ENCODE data around the gene TARP.

TARP gene

DNA sequence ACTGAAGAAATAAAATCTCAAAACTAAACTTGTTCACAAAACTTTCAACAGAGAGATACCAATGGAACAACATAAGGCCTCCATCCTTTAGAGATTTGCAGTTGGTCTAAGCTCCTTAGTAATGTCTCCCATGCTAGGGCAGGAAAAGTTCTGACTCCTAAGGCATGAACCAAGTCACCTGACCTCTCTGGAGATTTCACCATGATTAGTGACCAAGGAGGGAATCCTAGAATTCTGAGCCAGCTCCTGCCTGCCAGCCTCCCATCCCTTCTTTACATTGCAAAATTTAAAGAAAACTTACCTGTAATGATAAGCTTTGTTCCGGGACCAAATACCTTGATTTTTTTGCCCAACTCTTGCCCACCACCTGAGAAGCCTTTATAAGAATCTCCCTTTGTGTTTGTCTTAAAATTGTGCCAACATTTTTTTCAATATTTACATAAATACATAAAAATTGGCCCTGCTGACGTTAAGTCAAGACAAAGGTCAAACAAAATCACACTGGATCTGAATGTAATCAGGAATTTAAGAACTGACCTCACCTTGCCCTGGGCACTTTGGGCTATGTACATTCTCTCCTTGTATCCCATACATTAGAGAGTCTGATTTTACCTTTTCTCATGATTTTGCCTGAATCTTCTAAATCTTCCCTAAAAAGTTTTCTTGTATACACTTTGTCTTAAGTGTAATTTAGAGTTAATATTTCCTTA, at the start of gene TARP:
Gene TARP (minus strand): TSS at position 351 of the 710 bp plus-strand sequence.
- Histone ChIP-seq H3K9ac (ENCODE audit: low read length) (no peak within 1 kb of the TSS), H3K27me3 (ENCODE audit: control insufficient read depth in 1 of 2, insufficient read depth in 2 of 2, low read length in 2 of 2) (no peaks in the 10 kb centered on the region), H3K4me1 (ENCODE audit: insufficient read depth, low read length) (no peaks in the 10 kb centered on the region), H3K27ac (ENCODE audit: low read depth, low read length) (no peak within 1 kb of the TSS), H3K4me3 (ENCODE audit: low read depth in 1 of 2, low read length in 2 of 2) (no peak within 1 kb of the TSS), H3K9me3 (ENCODE audit: low read length) (no peaks in the 10 kb centered on the region), H3K36me3 (ENCODE audit: insufficient read depth, low read length) (no peaks in the 10 kb centered on the region)

DNA sequence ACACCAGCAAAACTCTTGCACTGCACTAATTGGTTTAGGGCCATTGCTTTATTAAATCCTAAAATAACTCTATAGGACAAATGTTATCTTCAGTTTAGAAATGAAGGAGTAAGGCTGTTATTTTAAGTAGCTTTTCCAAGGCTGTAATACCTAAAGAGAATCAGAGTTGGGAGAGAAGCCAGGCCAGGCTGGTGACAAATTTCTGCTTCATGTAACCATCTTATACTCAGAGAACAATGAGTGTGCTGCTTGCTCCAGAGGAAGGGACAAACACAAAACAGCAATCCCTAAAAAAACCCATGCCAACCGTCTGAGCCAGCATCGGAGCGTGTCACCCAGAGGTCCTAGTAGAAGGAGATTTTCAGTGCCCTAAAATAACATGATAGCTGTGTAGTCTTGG, 49.7 kb upstream of the TARP start:
- Histone ChIP-seq H3K36me3 (ENCODE audit: insufficient read depth, low read length) (no peaks in the 10 kb centered on the region), H3K27me3 (ENCODE audit: control insufficient read depth in 1 of 2, insufficient read depth in 2 of 2, low read length in 2 of 2) (no peaks in the 10 kb centered on the region), H3K9me3 (ENCODE audit: low read length) (no peaks in the 10 kb centered on the region), H3K27ac (ENCODE audit: low read depth, low read length) (no peak overlapping the region), H3K4me3 (ENCODE audit: low read depth in 1 of 2, low read length in 2 of 2) (no peak overlapping the region), H3K9ac (ENCODE audit: low read length) (no peak overlapping the region), H3K4me1 (ENCODE audit: insufficient read depth, low read length) (no peaks in the 10 kb centered on the region)

DNA sequence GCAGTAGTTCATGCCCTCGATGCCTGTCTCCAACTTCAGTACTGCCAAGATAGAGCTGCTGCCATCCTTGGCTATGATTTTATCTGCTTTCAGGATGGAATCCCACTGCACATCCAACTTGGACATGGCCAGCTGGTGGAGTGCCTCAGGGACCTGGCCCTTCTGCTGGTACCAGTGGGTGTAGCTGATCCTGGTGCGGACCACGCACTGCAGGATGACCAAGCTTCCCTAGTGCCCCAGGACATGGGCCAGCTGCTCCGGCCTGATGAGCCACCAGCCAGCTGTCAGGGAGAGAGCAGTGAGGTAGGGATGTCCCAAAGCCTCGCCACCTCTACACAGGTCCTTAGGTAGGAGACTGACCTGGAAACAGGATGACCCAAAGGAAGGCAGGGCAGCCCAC, 49.0 kb upstream of the TARP start:
- no peak overlapping the region for H3K9ac ChIP-seq (ENCODE audit: low read length)
- no peak overlapping the region for H3K4me3 ChIP-seq (ENCODE audit: low read depth in 1 of 2, low read length in 2 of 2)
- no peaks in the 10 kb centered on the region for H3K36me3 ChIP-seq (ENCODE audit: insufficient read depth, low read length)
- no peak overlapping the region for H3K27ac ChIP-seq (ENCODE audit: low read depth, low read length)
- no peaks in the 10 kb centered on the region for H3K27me3 ChIP-seq (ENCODE audit: control insufficient read depth in 1 of 2, insufficient read depth in 2 of 2, low read length in 2 of 2)
- H3K4me1 ChIP-seq (ENCODE audit: insufficient read depth, low read length), result no peaks in the 10 kb centered on the region
- no peaks in the 10 kb centered on the region for H3K9me3 ChIP-seq (ENCODE audit: low read length)

DNA sequence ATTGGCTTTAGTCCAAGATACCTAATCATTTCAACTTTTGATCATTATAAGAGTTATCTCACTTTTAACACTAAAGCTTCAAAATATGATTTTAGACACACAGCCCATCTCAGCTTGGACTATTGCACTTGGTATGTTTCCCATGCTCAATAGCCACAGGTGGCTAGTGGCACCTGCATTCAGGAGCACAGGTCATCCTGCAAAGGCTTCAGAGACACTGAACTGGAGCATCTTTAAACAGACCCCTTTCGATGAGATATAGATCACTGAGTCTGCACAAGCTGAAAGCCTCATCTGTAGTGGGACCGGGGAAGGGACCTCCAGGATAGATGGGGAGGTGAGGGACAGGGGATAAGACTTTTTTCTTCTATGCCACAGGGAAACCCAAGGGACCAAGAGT, 48.5 kb upstream of the TARP start:
- H3K36me3 ChIP-seq (ENCODE audit: insufficient read depth, low read length), result no peaks in the 10 kb centered on the region
- no peak overlapping the region for H3K27ac ChIP-seq (ENCODE audit: low read depth, low read length)
- H3K9ac ChIP-seq (ENCODE audit: low read length), result no peak overlapping the region

DNA sequence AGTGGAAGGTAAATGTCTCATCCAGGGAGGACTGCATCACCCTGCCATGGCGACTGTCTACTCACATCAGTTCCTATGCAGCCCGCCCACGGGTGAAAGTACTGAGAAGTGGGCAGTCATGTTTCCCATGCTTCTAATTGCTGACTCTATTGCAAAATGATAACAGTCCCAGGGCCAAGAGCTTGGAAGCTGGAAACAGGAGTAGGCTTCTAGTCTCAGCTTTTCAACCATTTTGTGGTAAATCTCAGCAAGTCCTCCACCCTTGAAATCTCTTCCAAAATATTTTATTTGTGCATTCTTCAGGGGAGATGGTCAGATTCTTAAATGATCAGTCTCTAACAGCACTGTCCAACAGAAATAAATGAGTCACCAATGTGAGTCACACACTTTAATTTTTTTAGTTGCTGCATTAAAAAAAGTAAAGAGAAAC, 48.1 kb upstream of the TARP start:
- no peak overlapping the region for H3K4me3 ChIP-seq (ENCODE audit: low read depth in 1 of 2, low read length in 2 of 2)
- H3K36me3 ChIP-seq (ENCODE audit: insufficient read depth, low read length), result no peaks in the 10 kb centered on the region
- H3K9me3 ChIP-seq (ENCODE audit: low read length), result no peaks in the 10 kb centered on the region
- no peaks in the 10 kb centered on the region for H3K27me3 ChIP-seq (ENCODE audit: control insufficient read depth in 1 of 2, insufficient read depth in 2 of 2, low read length in 2 of 2)
- no peak overlapping the region for H3K9ac ChIP-seq (ENCODE audit: low read length)
- H3K27ac ChIP-seq (ENCODE audit: low read depth, low read length), result no peak overlapping the region
- H3K4me1 ChIP-seq (ENCODE audit: insufficient read depth, low read length), result no peaks in the 10 kb centered on the region

More for the DNA sequence above, 48.5 kb upstream of the TARP start:
- Histone ChIP-seq H3K27me3 (ENCODE audit: control insufficient read depth in 1 of 2, insufficient read depth in 2 of 2, low read length in 2 of 2) (no peaks in the 10 kb centered on the region), H3K4me1 (ENCODE audit: insufficient read depth, low read length) (no peaks in the 10 kb centered on the region), H3K4me3 (ENCODE audit: low read depth in 1 of 2, low read length in 2 of 2) (no peak overlapping the region), H3K9me3 (ENCODE audit: low read length) (no peaks in the 10 kb centered on the region)

DNA sequence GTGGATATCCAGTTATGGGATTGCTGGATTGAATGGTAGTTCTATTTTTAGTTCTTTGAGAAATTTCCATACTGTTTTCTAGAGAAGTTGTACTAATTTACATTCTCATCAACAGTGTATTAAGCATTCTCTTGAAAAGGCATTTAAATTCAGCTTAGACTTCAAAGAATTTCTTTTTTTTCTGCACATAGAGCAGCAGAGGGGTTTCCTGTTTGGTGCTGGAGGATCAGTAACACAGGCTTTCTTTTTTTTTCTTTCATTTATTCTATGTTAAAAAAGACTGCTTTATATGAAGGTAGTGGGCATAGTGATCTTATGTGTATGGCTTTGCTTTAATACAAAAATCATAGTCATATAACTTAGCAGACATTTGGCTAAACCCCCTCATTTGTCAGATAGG, 47.6 kb upstream of the TARP start:
- H3K4me3 ChIP-seq (ENCODE audit: low read depth in 1 of 2, low read length in 2 of 2), result no peak overlapping the region
- no peaks in the 10 kb centered on the region for H3K27me3 ChIP-seq (ENCODE audit: control insufficient read depth in 1 of 2, insufficient read depth in 2 of 2, low read length in 2 of 2)
- no peak overlapping the region for H3K9ac ChIP-seq (ENCODE audit: low read length)
- no peak overlapping the region for H3K27ac ChIP-seq (ENCODE audit: low read depth, low read length)
- no peaks in the 10 kb centered on the region for H3K36me3 ChIP-seq (ENCODE audit: insufficient read depth, low read length)
- no peaks in the 10 kb centered on the region for H3K9me3 ChIP-seq (ENCODE audit: low read length)
- no peaks in the 10 kb centered on the region for H3K4me1 ChIP-seq (ENCODE audit: insufficient read depth, low read length)

DNA sequence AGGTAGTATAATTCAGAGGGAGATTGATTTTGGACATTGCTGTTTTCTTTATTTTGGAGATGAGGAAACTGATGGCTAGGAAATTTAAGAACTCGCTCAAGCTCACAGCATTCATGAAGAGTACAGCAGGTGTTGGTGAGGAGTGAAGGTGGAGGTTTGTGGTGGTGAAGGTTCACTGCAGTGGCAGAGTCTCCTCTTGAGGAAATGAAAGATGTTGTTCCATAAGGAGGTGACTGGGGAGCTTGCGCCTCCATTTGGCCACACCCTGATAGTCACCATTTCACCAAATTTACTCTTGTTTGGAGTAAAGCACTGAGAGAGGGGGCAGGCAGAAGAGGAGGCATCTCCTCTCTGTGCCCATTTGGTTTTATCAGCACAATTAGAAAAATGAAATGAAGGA, 46.4 kb upstream of the TARP start:
- H3K27me3 ChIP-seq (ENCODE audit: control insufficient read depth in 1 of 2, insufficient read depth in 2 of 2, low read length in 2 of 2), result no peaks in the 10 kb centered on the region

DNA sequence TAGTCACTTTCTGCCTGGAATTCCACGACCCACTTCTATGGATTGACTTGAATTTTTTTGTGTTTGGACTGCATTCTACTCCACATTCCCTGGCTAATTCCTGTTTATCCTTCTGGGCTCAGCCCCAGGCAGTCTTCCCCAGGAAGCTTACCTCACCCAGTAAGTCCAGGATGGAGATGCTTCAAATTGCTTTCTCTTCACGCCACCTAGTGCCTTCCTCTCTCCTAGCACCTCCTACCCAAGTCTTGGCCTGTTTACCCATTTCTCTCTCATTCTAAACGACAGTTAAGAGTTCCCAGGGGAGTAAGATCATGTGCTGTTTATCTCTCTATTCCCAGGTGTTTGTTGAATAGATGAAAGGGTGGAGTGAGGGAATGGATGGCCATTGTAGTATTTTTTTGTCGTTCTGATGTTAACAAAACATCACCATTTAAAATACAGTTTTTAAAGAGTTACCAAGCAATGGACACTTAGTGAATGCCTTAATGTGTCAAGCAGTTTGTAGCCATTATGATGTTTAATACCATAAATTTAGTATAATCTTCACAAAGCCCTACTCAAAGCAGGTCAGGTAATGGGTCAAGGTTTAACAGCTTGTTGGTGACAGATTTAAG, 45.5 kb upstream of the TARP start:
- Histone ChIP-seq H3K9me3 (ENCODE audit: low read length) (no peaks in the 10 kb centered on the region), H3K27me3 (ENCODE audit: control insufficient read depth in 1 of 2, insufficient read depth in 2 of 2, low read length in 2 of 2) (no peaks in the 10 kb centered on the region), H3K4me1 (ENCODE audit: insufficient read depth, low read length) (no peaks in the 10 kb centered on the region), H3K4me3 (ENCODE audit: low read depth in 1 of 2, low read length in 2 of 2) (no peak overlapping the region), H3K27ac (ENCODE audit: low read depth, low read length) (no peak overlapping the region), H3K36me3 (ENCODE audit: insufficient read depth, low read length) (no peaks in the 10 kb centered on the region), H3K9ac (ENCODE audit: low read length) (no peak overlapping the region)

More for the DNA sequence above, 46.4 kb upstream of the TARP start:
- no peak overlapping the region for H3K4me3 ChIP-seq (ENCODE audit: low read depth in 1 of 2, low read length in 2 of 2)
- H3K36me3 ChIP-seq (ENCODE audit: insufficient read depth, low read length), result no peaks in the 10 kb centered on the region
- H3K9ac ChIP-seq (ENCODE audit: low read length), result no peak overlapping the region
- no peak overlapping the region for H3K27ac ChIP-seq (ENCODE audit: low read depth, low read length)
- no peaks in the 10 kb centered on the region for H3K9me3 ChIP-seq (ENCODE audit: low read length)
- H3K4me1 ChIP-seq (ENCODE audit: insufficient read depth, low read length), result no peaks in the 10 kb centered on the region

DNA sequence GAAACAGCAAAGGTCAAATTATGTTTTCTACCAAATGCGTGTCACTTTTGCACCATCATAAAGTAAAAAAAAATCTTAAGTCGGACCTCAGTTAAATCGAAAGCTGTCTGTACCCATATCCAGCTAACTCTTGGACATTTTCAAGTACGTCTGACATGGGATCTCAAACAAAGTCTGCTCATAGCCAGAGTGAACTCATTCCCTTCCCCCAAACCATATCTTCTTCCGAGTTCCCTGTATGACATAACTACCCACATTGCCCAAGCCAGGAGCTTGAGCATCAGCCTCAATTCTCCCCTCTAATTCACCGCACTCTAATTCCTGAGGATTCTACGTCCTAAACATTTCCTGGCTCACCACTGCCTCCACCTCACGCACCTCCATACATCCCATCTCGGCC, 44.8 kb upstream of the TARP start:
- H3K4me3 ChIP-seq (ENCODE audit: low read depth in 1 of 2, low read length in 2 of 2), result no peak overlapping the region
- no peaks in the 10 kb centered on the region for H3K36me3 ChIP-seq (ENCODE audit: insufficient read depth, low read length)
- no peak overlapping the region for H3K27ac ChIP-seq (ENCODE audit: low read depth, low read length)
- H3K9me3 ChIP-seq (ENCODE audit: low read length), result no peaks in the 10 kb centered on the region
- H3K4me1 ChIP-seq (ENCODE audit: insufficient read depth, low read length), result no peaks in the 10 kb centered on the region
- no peaks in the 10 kb centered on the region for H3K27me3 ChIP-seq (ENCODE audit: control insufficient read depth in 1 of 2, insufficient read depth in 2 of 2, low read length in 2 of 2)
- no peak overlapping the region for H3K9ac ChIP-seq (ENCODE audit: low read length)

DNA sequence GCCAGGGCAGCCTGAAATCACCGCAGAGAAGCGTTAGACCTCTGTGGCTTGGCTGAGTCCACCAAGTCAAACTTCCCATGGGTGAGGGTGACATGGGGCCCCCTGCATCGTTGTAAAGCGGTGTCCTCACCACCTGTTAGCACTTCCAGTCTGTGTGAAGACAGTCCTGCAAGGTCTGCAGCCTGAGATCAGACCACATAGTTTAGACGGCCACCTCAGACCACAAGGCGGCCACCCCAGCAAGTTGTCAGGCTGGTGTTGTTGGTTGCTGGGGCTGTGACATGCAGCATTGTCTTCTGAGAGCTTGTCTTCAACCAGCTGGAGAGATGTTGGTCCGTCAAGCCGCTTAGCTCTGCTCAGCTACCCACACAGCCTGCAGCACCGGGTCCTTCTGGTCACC, 44.1 kb upstream of the TARP start:
- Histone ChIP-seq H3K27ac (ENCODE audit: low read depth, low read length) (no peak overlapping the region), H3K27me3 (ENCODE audit: control insufficient read depth in 1 of 2, insufficient read depth in 2 of 2, low read length in 2 of 2) (no peaks in the 10 kb centered on the region), H3K9ac (ENCODE audit: low read length) (no peak overlapping the region)

DNA sequence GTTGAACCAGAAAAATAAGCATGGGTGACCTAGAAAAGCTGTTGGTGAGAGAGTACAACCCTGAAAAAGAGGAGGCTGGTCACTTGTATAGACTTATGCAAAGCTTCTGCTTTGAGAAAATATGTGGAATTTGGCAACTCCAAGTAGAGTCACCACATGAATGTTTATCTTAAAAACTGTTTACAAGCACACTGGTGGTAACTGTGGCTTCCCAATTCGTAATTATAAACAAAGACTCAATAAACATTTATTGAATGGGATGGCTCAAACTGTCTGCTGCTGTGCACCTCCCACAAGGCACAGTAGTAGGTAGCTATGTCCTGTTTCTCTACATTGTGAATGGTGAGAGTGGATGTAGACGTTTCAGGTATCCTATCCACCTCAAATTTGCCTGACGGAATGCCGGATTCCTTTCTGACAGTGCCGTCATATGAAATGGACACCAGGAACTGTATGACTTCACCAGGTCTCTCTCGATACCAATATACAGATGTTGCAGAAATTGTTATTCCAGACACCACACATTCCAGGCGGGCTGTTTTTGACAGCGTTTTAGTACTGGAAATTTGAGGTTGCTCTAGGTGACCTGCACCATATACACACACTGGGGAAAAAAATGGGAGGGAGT, 43.4 kb upstream of the TARP start:
- no peak overlapping the region for H3K27ac ChIP-seq (ENCODE audit: low read depth, low read length)
- H3K9me3 ChIP-seq (ENCODE audit: low read length), result no peaks in the 10 kb centered on the region
- no peak overlapping the region for H3K4me3 ChIP-seq (ENCODE audit: low read depth in 1 of 2, low read length in 2 of 2)
- H3K36me3 ChIP-seq (ENCODE audit: insufficient read depth, low read length), result no peaks in the 10 kb centered on the region
- no peak overlapping the region for H3K9ac ChIP-seq (ENCODE audit: low read length)
- no peaks in the 10 kb centered on the region for H3K4me1 ChIP-seq (ENCODE audit: insufficient read depth, low read length)
- no peaks in the 10 kb centered on the region for H3K27me3 ChIP-seq (ENCODE audit: control insufficient read depth in 1 of 2, insufficient read depth in 2 of 2, low read length in 2 of 2)

More for the DNA sequence above, 44.1 kb upstream of the TARP start:
- no peaks in the 10 kb centered on the region for H3K4me1 ChIP-seq (ENCODE audit: insufficient read depth, low read length)
- H3K4me3 ChIP-seq (ENCODE audit: low read depth in 1 of 2, low read length in 2 of 2), result no peak overlapping the region
- H3K36me3 ChIP-seq (ENCODE audit: insufficient read depth, low read length), result no peaks in the 10 kb centered on the region
- H3K9me3 ChIP-seq (ENCODE audit: low read length), result no peaks in the 10 kb centered on the region
